MCF 10A (cell line): ENCODE measurements around the gene SEMA3G. TPM values are rescaled to one million over a fixed set of nuclear protein-coding genes. Genes with fewer than 3 reads are reported as not detected.
A peak's percentile ranks its signal among the peaks of the same experiment; 100 is the strongest.

Experiments used
- BruUV-seq: library from RNA; stranded (reverse); fragments of 400-500 nt; replicated peaks from 2 replicates; lab custom pipeline; 2021; lab: Mats Ljungman, UMichigan
- CTCF ChIA-PET: fragments of 300-600 bp; sonication (Branson Sonifier 250); formaldehyde crosslinking; extraction: SDS; loops from one replicate; lab custom pipeline; 2021; ENCODE audit warnings: antibody characterized with exemption, inconsistent platforms; lab: Yijun Ruan, JAX
- POLR2A ChIA-PET: fragments of 300-600, 350-650 bp; sonication (Branson Sonifier 250); formaldehyde crosslinking; extraction: SDS; loops from one replicate; lab custom pipeline; 2020; ENCODE audit warnings: antibody characterized with exemption, inconsistent platforms; lab: Yijun Ruan, JAX
- DNase-seq: peaks from one replicate; pipeline ENCODE4 v3.0.0-alpha.2; 2018; ENCODE audit not compliant: unreplicated experiment
- H3K27ac Mint-ChIP-seq: one replicate; pipeline ENCODE4 v1.8.0; 2022; ENCODE audit warnings: mild to moderate bottlenecking, low read depth, mixed read lengths; ENCODE audit not compliant: unreplicated experiment
- H3K27me3 Mint-ChIP-seq: one replicate; pipeline ENCODE4 v1.8.0; 2022; ENCODE audit warnings: mixed read lengths; ENCODE audit not compliant: insufficient read depth, unreplicated experiment
- H3K36me3 Mint-ChIP-seq: one replicate; pipeline ENCODE4 v1.8.0; 2022; ENCODE audit warnings: mild to moderate bottlenecking, moderate library complexity, mixed read lengths; ENCODE audit not compliant: insufficient read depth, unreplicated experiment
- H3K4me1 Mint-ChIP-seq: one replicate; pipeline ENCODE4 v1.8.0; 2022; ENCODE audit warnings: mixed read lengths; ENCODE audit not compliant: insufficient read depth, unreplicated experiment
- H3K4me3 Mint-ChIP-seq: one replicate; pipeline ENCODE4 v1.8.0; 2022; ENCODE audit warnings: mild to moderate bottlenecking, moderate library complexity, mixed read lengths; ENCODE audit not compliant: unreplicated experiment
- H3K9me3 Mint-ChIP-seq: one replicate; pipeline ENCODE4 v1.8.0; 2022; ENCODE audit warnings: mixed read lengths; ENCODE audit not compliant: unreplicated experiment
- intact Hi-C: fragments of 100-400 bp; cut with micrococcal nuclease; formaldehyde crosslinking; loops from 2 replicates; pipeline ENCODE4 v1.14.1; 2022
- total RNA-seq: library from RNA; stranded (reverse); gene quantifications from 2 replicates; pipeline ENCODE4 v1.2.3, GENCODE V29; 2022
- TF ChIP-seq, protein P1 (sequence below): fragments of 200-600 bp; IDR thresholded peaks from one replicate; pipeline ENCODE4 v1.8.0; 2022; ENCODE audit warnings: antibody characterized with exemption, mild to moderate bottlenecking; ENCODE audit not compliant: unreplicated experiment

Gene SEMA3G
- total RNA-seq, 1 experiment from 2014 or later: 0.12 TPM

DNA sequence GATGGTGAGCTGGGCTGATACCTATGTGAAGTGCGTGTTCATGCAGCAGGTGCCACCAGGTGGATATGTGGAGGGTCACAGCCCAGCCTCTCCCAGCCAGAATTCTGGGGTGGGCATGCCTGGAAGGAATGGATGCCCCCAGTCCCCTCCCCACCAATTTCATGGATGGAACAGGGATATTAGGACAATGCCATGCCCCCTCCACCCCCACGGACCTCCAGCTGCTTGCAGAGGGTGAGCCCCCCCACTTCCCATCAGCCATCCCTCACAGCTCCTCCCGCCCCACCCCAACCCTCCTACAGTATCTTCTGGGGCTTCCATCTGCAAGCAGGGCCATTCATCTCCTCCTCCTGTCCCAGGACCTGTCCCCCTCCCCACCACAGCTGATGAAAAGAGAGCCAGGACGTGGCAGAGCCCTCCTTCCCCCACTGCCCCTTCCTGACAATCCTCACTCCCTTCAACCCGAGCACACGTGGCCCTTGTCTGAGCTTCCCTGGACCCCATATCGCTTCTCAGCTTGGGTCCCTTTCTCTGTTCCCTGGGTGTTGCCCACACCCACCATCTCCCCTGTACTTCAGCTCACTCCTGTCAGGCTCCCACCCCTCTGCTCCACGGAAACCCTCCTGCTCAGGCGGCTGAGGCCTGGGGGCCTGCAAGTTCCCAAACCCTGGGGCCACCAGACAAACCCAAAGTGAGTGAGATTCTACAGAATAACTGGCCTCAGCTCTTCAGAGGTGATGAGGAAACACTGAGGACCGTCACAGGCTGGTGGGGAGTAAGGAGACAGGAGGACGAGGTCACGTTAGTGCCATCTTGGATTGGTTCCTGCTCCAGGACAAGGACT lies 2.8 kb upstream of the SEMA3G start:
- Mint-ChIP-seq H3K4me1 (no peaks in the 10 kb centered on the region), H3K9me3 (no peaks in the 10 kb centered on the region), H3K4me3 (no peak overlapping the region), H3K27me3 (no peaks in the 10 kb centered on the region), H3K36me3 (peaks cover 6% of the 10 kb centered on the region), H3K27ac (no peak overlapping the region)
- no TSS peak for BruUV-seq
- ChIA-PET CTCF (interaction anchor here (0.5 to 8.3 kb wide), 20 partner anchors 9 to 660 kb away, joined by 3 to 278 read pairs (median 4); partner anchors contain the start of gene UQCC5), POLR2A (interaction anchor here (0.7 to 1.5 kb wide), 6 partner anchors 9 to 159 kb away, joined by 3 to 6 read pairs (median 4); no protein-coding TSS in a partner anchor)
- DNase-seq: no peak
- TF ChIP-seq, protein P1, sequence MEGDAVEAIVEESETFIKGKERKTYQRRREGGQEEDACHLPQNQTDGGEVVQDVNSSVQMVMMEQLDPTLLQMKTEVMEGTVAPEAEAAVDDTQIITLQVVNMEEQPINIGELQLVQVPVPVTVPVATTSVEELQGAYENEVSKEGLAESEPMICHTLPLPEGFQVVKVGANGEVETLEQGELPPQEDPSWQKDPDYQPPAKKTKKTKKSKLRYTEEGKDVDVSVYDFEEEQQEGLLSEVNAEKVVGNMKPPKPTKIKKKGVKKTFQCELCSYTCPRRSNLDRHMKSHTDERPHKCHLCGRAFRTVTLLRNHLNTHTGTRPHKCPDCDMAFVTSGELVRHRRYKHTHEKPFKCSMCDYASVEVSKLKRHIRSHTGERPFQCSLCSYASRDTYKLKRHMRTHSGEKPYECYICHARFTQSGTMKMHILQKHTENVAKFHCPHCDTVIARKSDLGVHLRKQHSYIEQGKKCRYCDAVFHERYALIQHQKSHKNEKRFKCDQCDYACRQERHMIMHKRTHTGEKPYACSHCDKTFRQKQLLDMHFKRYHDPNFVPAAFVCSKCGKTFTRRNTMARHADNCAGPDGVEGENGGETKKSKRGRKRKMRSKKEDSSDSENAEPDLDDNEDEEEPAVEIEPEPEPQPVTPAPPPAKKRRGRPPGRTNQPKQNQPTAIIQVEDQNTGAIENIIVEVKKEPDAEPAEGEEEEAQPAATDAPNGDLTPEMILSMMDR: no peak
- intact Hi-C loops: loop anchor here (1.0 to 10.0 kb wide), 3 partner anchors 19 to 213 kb away; partner anchors contain the start of gene TWF2

DNA sequence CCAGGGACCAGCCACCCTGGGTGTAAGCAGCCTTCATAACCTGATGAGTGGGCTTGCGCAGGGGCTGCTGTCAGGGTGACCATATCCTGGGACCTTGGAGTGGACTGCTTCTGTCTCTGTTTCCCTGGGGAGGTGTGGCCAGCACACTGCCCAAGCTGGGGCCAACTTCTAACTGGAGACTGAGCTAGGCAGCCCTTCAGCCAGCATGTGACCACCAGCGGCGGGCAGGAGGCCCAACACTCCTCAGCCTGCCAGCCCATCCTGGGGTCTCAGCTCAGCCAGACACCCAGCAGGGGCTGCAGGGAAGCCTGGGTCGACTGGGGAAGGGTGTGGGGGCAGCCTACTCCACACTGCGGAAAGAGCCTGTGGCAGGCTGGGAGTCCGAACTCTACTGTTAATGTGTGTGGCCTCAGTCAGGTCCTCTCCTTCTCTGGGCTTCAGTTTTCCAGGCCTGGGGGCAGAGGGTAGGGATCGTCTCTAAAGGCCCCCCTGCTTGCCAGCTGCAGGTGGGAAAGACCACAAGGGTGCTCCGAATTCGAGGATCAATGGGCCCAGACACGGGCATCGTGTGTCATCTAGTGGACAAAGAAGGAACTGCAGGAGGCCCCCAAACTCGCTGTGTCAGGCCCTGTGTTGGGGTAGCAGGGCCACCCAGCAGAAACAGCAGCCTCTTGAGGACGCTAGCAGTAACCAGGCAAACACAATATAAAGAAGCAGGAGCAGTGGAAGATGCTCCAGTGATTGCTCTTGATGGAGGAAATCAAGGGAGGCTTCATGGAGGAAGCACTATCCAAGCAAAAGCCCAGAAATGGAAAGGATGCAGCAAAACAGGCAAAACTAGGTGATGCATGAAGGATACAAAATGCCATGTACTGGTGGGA lies 2.0 kb upstream of the SEMA3G start:
- Mint-ChIP-seq H3K9me3 (no peaks in the 10 kb centered on the region), H3K27ac (no peak overlapping the region), H3K27me3 (no peaks in the 10 kb centered on the region), H3K4me3 (no peak overlapping the region), H3K36me3 (peaks cover 6% of the 10 kb centered on the region), H3K4me1 (no peaks in the 10 kb centered on the region)
- DNase-seq: peak; percentile 68
- intact Hi-C loops: loop anchor here (1.0 to 10.0 kb wide), 3 partner anchors 19 to 212 kb away; partner anchors contain the start of gene TWF2
- ChIA-PET CTCF (interaction anchor here (0.5 to 8.3 kb wide), 17 partner anchors 8 to 1907 kb away, joined by 3 to 278 read pairs (median 4); no protein-coding TSS in a partner anchor), POLR2A (interaction anchor here (0.7 kb wide), 1 partner anchor 15 kb away, joined by 3 read pairs; no protein-coding TSS in a partner anchor)
- TF ChIP-seq, protein P1: peak; percentile 99
- no TSS peak for BruUV-seq

DNA sequence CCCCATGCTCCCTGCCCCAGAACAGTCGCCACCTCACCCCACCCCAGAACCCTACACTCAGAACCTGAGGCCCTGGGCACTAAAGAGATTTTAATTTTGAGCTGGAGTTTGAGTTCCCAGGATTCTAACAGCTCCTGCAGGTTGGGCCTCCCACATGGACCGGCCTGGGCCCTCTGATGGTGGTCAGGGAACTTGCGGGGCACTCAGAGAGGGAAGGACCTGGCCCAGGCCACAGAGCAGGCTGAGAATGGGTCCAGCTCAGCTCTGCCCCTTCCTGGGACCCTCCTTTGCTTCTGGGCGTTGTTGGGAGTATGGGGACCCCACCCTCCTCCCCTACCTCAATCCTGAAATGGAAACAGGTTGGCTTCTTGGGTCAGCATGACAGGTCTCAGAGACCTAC lies 1.1 kb upstream of the SEMA3G start:
- ChIA-PET CTCF (interaction anchor here (0.6 to 8.3 kb wide), 14 partner anchors 7 to 1902 kb away, joined by 3 to 278 read pairs (median 4); partner anchors contain the start of gene TNNC1), POLR2A (no interaction called here)
- intact Hi-C loops: loop anchor here (10.0 kb wide), 1 partner anchor 211 kb away; the partner anchor contains the start of gene TWF2
- H3K36me3 Mint-ChIP-seq: peaks cover 6% of the 10 kb centered on the region
- no peaks in the 10 kb centered on the region for H3K27me3 Mint-ChIP-seq
- no peak overlapping the region for H3K4me3 Mint-ChIP-seq
- BruUV-seq: no TSS peak
- no peaks in the 10 kb centered on the region for H3K4me1 Mint-ChIP-seq
- H3K27ac Mint-ChIP-seq: no peak overlapping the region
- DNase-seq: no peak
- TF ChIP-seq, protein P1: no peak
- no peaks in the 10 kb centered on the region for H3K9me3 Mint-ChIP-seq
